AG10803 (cell line): ENCODE data around the gene SLC2A6.

Experiments used
- DNase-seq: peaks from one replicate; pipeline ENCODE4 v3.0.0; 2010; ENCODE audit warnings: low read depth
- H3K4me3 ChIP-seq: 2 replicates; pipeline ENCODE4 v1.5.1; 2011; ENCODE audit warnings: mild to moderate bottlenecking, low read length, control low read depth
- CTCF ChIP-seq: conservative IDR thresholded peaks from 2 replicates; pipeline ENCODE4 v1.5.1; 2011; ENCODE audit warnings: mild to moderate bottlenecking, low read length, control low read depth, inconsistent platforms

The SLC2A6 gene

DNA sequence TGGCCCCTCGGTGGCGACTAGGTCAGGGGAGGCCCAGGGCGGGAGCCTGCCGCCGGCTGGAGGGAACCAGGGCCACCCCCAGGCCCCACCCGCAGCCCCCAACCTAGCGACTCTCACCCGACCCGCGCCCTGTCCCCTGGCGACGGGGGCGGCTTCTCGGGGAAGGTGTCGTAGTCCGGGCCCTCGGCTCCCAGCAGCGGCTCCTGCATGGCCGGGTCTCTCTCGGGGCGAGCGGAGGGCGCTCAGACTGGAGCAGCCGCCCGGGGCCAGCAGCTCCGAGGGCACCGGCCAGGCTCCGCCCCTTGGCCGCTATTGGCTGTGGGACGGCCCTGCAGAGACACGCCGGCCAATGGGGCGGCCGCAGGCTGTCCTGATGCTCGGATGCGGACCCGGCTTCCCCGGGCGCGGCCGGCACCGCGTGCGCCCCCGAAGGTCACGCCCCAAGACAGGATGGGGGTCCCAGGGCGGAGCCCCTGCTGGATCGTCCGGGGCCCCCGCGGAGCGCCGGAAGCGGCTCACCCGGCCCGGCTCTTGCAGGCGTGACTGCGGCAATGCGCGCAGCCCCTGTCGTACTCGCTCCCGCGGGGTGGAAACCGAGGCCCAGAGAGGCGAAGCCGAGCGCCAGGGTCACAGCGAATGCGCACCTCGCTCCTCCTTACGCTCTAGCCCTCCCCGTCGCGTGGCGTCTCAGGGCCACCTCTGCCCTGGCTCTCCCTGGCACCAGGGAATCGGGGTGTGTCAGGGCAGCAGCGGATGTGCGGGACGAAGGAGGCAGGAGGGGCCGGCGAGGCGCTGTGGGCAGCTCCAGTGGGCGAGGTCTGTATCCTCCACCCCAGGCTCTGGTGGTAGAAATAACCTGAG, at the start of gene SLC2A6:
Gene SLC2A6 (minus strand): TSS at position 249 of the 861 bp plus-strand sequence. CDS start 40 bp downstream, at position 209.
- peak; percentile 73 for DNase-seq
- peak within 1 kb of the TSS; percentile 63 for H3K4me3 ChIP-seq
- TF ChIP-seq CTCF: no peak

DNA sequence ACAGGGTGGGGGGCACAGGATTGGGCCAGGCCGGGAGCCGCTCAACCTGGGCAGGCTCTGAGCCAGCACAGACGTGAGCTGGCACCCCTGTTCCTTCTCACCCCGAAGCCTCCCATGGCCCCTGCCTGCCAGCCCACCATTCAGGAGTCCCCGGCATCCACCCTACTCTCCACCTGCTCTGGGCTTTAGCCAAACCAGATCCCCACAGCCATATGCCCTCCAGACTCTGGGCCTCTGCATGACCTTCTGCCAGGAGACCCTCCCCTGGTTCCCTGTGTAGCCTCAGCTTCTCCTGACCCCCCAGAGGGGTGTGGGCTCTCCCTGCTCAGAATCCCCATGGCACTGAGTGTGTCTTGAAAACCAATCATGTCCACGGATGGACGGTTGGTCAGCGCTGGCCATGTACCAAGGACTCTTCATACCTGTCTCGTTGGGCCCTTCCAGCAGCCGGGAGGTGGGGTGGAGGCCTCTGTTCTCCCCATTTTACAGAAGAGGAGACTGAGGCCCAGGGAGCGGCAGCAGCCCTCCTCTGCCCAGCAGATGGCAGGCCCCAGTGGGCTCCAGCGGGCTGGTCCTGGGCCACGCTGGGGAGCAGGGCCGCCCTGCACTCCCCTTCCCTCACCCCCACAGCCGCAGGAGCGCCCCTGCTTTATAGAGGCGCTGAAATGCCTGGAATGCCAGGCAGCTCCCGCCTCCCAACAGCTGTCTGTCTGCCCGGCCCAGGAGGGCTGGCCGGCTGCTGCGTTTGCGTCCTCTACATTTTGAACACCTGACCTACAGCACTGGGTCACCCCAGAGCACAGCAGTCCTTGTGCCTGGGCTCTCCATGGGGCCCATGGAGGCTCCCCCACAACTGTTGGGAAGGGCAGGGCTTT, 49.3 kb upstream of the SLC2A6 start:
- TF ChIP-seq CTCF: no peak
- no peak overlapping the region for H3K4me3 ChIP-seq
- DNase-seq: no peak

- TF ChIP-seq CTCF: no peak
- no peak overlapping the region for H3K4me3 ChIP-seq
- no peak for DNase-seq
Measured at GRCh38 chr9:133527444-133527920, 48.6 kb upstream of the SLC2A6 start.

GRCh38 chr9:133526721-133527321, 47.9 kb upstream of the SLC2A6 start:
- no peak for DNase-seq
- H3K4me3 ChIP-seq: no peak overlapping the region
- no peak for TF ChIP-seq CTCF

DNA sequence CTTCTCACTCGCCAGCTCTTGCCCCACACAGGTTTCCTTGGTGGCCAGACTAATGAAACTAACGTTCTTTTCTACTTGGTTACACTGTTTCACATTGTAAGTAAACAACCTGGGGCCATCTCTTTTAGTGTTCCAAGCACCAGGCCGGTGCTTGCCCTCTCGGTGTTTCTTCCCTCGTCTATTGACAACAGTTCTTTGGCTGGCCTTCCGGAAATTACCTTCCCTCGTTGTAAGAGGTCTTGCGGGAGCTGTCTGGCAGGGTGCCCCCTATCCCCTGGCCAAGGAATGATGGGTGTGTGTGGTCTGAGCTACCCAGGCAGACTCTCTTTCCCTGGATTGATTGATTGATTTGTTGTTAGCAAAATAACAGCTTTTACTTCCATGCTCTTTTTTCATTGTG, 46.8 kb upstream of the SLC2A6 start:
- no peak for TF ChIP-seq CTCF
- H3K4me3 ChIP-seq: no peak overlapping the region
- DNase-seq: no peak

DNA sequence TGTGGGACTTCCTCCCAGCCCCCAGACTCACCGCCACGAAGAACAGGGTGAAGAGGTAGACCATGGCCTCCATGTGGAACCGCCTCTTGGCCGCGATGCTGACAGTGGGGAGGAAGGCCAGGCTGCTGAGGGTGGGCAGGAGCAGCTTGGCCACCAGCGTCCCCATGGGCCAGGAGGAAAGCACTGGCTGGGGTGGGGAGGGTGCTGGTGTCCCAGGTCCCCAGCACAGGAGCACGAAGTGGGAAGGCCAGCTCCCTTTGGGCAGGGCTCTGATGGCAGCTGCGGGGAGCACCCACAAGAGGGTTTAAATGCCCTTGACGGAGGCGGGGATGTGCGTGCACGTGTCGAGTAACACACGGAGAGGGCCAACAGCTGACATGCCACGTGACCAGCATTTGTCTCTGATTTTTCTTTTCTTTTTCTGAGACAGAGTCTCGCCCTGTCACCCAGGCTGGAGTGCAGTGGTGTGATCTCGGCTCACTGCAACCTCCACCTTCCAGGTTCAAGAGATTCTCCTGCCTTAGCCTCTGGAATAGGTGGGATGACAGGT, 45.9 kb upstream of the SLC2A6 start, which contains the start of gene MYMK:
Gene MYMK (minus strand): TSS at position 281 of the 550 bp plus-strand sequence. CDS start 115 bp downstream, at position 166.
- H3K4me3 ChIP-seq: no peak within 1 kb of the TSS
- TF ChIP-seq CTCF: no peak
- no peak for DNase-seq
